ENCODE results near the gene GNAQ. TPM values are rescaled to one million over a fixed set of nuclear protein-coding genes. Genes with fewer than 3 reads are reported as not detected.
"Not testable (repeated sequence)": the region's sequence is repeated elsewhere in the genome, so short reads cannot be mapped to it uniquely, and the experiment has no call there.

GNAQ gene
- total RNA-seq, 4 donors from 2014 or later, result 18.1 to 35.1 (median 24.0) TPM

DNA sequence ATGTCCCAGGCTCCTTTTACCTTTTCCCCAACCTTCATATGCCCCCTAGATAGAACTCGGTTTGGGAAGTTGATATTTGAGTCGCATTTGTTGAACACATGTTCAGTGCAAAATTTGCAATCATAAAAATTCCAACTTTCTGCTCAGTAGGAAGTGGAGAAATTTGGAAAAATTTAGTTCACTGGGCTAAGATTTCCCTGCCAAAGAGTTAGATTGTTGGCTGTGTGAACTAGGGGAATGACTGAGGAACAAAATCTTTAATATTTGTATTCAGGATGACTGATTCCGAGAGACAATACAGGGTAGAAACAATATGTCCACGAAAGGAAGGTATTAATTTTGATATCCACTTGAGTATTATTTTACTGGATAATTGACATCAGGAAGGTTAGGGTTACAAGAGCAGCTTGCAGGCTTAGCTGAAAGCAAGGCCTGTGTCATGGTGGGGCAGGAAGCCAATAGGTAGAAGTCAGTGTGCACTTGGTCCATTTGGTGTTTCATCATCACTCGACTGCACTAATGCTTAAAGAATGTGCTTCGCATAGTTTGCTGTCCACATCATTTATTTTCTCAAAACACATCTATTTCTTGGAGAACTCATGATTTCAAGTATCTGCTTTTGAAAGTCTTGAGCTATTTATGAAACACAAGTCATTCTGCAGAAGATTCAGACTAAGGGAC is 324.1 kb downstream of the GNAQ start:
- Histone ChIP-seq H3K36me3 (no peaks in the 10 kb centered on the region), H3K9me3 (no peaks in the 10 kb centered on the region), H3K27ac (no peak overlapping the region), H3K27me3 (no peaks in the 10 kb centered on the region), H3K4me1 (peaks cover 0 to 7% (median 0%) of the 10 kb centered on the region in 3 donors), H3K4me3 (no peak overlapping the region)
- no peak for DNase-seq
- intact Hi-C loops (cut with DNase I), result no loop called here
- 57 to 74% methylated on average over 6 of the region's 6 CpGs for WGBS, 2 donors
- TF ChIP-seq, protein P1, sequence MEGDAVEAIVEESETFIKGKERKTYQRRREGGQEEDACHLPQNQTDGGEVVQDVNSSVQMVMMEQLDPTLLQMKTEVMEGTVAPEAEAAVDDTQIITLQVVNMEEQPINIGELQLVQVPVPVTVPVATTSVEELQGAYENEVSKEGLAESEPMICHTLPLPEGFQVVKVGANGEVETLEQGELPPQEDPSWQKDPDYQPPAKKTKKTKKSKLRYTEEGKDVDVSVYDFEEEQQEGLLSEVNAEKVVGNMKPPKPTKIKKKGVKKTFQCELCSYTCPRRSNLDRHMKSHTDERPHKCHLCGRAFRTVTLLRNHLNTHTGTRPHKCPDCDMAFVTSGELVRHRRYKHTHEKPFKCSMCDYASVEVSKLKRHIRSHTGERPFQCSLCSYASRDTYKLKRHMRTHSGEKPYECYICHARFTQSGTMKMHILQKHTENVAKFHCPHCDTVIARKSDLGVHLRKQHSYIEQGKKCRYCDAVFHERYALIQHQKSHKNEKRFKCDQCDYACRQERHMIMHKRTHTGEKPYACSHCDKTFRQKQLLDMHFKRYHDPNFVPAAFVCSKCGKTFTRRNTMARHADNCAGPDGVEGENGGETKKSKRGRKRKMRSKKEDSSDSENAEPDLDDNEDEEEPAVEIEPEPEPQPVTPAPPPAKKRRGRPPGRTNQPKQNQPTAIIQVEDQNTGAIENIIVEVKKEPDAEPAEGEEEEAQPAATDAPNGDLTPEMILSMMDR (IDR thresholded peaks at IDR 0.05), result no peak
- TF ChIP-seq POLR2A (IDR thresholded peaks at IDR 0.05), result no peak

DNA sequence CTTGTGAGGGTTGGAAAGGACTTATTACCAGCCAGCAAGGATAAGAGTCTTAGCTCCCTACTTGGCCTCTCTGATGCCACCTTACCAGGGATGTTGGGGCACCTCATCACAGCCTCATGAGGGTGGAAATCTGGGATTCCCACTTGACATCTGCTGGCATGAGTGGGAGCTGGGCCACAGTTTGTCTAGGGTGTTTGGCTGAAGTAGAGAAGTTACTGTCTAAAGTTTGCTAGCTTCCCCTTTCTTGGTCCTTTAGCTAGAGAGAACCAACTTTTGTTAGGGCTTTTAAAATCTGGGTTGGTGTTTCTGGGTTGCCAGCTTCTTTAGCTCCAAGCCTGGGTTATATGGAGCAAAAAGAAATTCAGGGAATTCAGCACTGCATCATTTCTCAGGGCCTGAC is 326.0 kb downstream of the GNAQ start:
- Histone ChIP-seq H3K4me1 (peaks cover 0 to 7% (median 0%) of the 10 kb centered on the region in 3 donors), H3K27me3 (no peaks in the 10 kb centered on the region), H3K36me3 (no peaks in the 10 kb centered on the region), H3K27ac (no peak overlapping the region), H3K9me3 (no peaks in the 10 kb centered on the region), H3K4me3 (no peak overlapping the region)
- TF ChIP-seq, protein P1 (IDR thresholded peaks at IDR 0.05), result no peak
- TF ChIP-seq POLR2A (IDR thresholded peaks at IDR 0.05), result no peak
- intact Hi-C loops (cut with DNase I), result no loop called here
- DNase-seq, result no peak

DNA sequence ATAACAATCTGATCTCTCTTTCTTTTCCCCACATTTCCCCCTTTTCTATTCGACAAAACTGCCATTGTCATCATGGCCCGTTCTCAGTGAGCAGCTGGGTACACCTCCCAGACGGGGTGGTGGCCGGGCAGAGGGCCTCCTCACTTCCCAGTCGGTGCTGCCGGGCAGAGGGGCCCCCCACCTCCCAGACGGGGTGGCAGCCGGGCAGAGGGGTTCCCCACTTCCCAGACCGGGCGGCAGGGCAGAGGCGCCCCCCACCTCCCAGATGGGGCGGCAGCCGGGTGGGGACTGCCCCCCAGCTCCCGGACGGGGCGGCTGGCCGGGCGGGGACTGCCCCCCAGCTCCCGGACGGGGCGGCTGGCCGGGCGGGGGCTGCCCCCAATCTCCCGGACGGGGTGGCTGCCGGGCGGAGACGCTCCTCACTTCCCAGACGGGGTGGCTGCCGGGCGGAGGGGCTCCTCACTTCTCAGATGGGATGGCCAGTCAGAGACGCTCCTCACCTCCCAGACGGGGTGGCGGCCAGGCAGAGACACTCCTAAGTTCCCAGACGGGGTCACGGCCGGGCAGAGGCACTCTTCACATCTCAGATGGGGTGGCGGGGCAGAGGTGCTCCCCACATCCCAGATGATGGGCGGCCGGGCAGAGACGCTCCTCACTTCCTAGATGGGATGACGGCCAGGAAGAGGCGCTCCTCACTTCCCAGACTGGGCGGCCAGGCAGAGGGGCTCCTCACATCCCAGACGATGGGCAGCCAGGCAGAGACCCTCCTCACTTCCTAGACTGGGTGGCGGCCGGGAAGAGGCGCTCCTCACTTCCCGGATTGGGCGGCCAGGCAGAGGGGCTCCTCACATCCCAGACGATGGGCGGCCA is 328.9 kb downstream of the GNAQ start:
- intact Hi-C loops (cut with DNase I); H3K27me3 ChIP-seq; DNase-seq; H3K27ac ChIP-seq; H3K4me3 ChIP-seq; H3K9me3 ChIP-seq; H3K36me3 ChIP-seq: not testable (repeated sequence)
- 91% methylated on average over 12 of the region's 52 CpGs; no CpG with 5 or more reads in 1 of the 2 donors for WGBS, 2 donors
- H3K4me1 ChIP-seq, result peaks cover 0 to 11% (median 0%) of the 10 kb centered on the region in 3 donors

DNA sequence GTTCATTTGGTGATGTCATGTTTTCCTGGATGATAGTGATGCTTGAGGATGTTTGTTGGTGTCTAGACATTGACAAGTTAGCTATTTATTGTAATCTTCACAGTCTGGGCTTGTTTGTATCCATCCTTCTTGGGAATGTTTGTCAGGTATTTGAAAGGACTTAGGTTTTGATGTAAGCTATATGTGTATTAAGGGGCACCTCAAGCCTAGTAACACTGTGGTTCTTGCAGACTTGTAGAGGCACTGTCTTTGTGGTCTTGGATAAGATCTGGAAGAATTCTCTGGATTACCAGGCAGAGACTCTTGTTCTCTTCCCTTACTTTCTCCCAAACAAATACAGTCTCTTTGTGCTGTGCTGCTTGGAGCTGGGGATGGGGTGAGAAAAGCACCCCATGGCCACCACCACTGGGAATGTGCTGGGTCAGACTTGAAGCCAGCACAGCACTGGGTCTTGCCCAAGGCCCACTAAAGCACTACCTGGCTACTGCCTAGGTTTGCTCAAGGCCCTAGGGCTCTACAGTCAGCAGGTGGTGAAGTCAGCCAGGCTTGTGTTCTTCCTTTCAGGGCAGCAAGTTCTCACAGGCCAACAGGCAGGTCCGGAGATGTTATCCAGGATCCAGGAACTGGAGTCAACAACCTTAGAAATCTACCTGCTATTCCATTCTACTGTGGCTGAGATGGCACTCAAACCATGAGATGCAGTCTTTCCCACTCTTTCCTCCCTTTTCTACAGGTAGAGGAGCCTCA is 334.2 kb downstream of the GNAQ start:
- Histone ChIP-seq H3K27ac (no peak overlapping the region), H3K4me3 (no peak overlapping the region), H3K9me3 (no peaks in the 10 kb centered on the region), H3K4me1 (peaks cover 0 to 10% (median 0%) of the 10 kb centered on the region in 3 donors), H3K36me3 (no peaks in the 10 kb centered on the region), H3K27me3 (no peaks in the 10 kb centered on the region)
- no peak for TF ChIP-seq POLR2A (IDR thresholded peaks at IDR 0.05)
- TF ChIP-seq, protein P1 (IDR thresholded peaks at IDR 0.05), result no peak
- intact Hi-C loops (cut with DNase I), result no loop called here
- no peak for DNase-seq
- WGBS, 2 donors, result 13 to 33% methylated on average over 1 of the region's 1 CpG

DNA sequence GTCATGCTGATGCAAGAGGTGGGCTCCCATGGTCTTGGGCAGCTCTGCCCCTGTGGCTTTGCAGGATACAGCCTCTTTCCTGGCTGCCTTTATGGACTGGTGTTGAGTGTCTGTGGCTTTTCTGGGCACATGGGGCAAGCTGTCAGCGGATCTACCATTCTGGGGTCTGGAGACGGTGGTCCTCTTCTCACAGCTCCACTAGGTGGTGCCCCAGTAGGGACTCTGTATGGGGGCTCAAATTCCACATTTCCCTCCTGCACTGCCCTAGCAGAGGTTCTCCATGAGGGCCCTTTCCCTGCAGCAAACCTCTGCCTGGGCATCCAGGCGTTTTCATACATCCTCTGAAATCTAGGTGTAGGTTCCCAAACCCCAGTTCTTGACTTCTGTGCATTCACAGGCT is 340.9 kb downstream of the GNAQ start:
- H3K27ac ChIP-seq; H3K36me3 ChIP-seq; H3K4me1 ChIP-seq; intact Hi-C loops (cut with DNase I); DNase-seq; H3K9me3 ChIP-seq; H3K27me3 ChIP-seq; H3K4me3 ChIP-seq: not testable (repeated sequence)
- 73 to 80% methylated on average over 1 to 2 of the region's 3 CpGs for WGBS, 2 donors

DNA sequence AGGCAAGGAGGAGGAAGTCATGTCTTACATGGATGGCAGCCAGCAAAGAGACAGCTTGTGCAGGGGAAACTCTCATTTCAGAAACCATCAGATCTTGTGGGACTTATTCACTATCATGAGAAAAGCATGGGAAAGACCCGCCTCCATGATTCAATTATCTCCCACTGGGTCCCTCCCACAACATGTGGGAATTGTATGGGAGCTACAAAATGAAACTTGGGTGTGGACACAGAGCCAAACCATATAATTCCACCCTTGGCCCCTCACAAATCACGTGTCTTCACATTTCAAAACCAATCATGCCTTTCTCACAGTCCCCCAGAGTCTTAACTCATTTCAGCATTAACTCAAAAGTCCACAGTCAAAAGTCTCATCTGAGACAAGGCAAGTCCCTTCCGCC is 341.5 kb downstream of the GNAQ start:
- DNase-seq; intact Hi-C loops (cut with DNase I); H3K36me3 ChIP-seq; H3K4me3 ChIP-seq; H3K27me3 ChIP-seq; H3K4me1 ChIP-seq; H3K9me3 ChIP-seq; H3K27ac ChIP-seq: not testable (repeated sequence)
- 82 to 85% methylated on average over 3 of the region's 3 CpGs for WGBS, 2 donors

DNA sequence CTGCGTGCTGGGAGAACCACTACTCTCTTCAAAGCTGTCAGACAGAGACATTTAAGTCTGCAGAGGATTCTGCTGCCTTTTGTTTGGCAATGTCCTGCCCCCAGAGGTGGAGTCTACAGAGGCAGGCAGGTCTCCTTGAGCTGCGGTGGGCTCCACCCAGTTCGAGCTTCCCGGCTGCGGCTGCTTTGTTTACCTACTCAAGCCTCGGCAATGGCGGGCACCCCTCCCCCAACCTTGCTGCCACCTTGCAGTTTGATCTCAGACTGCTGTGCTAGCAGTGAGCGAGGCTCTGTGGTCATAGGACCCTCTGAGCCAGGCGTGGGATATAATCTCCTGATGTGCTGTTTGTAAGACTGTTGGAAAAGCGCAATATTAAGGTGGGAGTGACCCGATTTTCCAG is 343.9 kb downstream of the GNAQ start:
- H3K36me3 ChIP-seq; H3K4me3 ChIP-seq; H3K9me3 ChIP-seq; intact Hi-C loops (cut with DNase I); H3K27me3 ChIP-seq; DNase-seq; H3K27ac ChIP-seq; H3K4me1 ChIP-seq: not testable (repeated sequence)
- 89 to 100% methylated on average over 1 to 3 of the region's 11 CpGs for WGBS, 2 donors
